Astrocyte of the cerebellum (primary cell): ENCODE measurements around the gene BET1.
"Not testable (repeated sequence)": the region's sequence is repeated elsewhere in the genome, so short reads cannot be mapped to it uniquely, and the experiment has no call there.

Source experiments
- DNase-seq: peaks from one replicate; pipeline ENCODE4 v3.0.0-alpha.2; 2011; ENCODE audit warnings: low read depth
- H3K4me3 ChIP-seq: 2 replicates; pipeline ENCODE4 v1.5.1; 2011; ENCODE audit warnings: mild to moderate bottlenecking, low read depth, low read length, moderate library complexity
- in situ Hi-C: cut with HindIII; loops from 2 replicates; pipeline ENCODE4 v1.10.0; 2017; ENCODE audit warnings: low sequenced_read_pairs
- TF ChIP-seq, protein P1 (sequence below): IDR thresholded peaks from 2 replicates; pipeline ENCODE4 v1.5.1; 2012; ENCODE audit warnings: low read length, low read depth, moderate library complexity, mild to moderate bottlenecking; ENCODE audit errors: missing control alignments

BET1 gene

DNA sequence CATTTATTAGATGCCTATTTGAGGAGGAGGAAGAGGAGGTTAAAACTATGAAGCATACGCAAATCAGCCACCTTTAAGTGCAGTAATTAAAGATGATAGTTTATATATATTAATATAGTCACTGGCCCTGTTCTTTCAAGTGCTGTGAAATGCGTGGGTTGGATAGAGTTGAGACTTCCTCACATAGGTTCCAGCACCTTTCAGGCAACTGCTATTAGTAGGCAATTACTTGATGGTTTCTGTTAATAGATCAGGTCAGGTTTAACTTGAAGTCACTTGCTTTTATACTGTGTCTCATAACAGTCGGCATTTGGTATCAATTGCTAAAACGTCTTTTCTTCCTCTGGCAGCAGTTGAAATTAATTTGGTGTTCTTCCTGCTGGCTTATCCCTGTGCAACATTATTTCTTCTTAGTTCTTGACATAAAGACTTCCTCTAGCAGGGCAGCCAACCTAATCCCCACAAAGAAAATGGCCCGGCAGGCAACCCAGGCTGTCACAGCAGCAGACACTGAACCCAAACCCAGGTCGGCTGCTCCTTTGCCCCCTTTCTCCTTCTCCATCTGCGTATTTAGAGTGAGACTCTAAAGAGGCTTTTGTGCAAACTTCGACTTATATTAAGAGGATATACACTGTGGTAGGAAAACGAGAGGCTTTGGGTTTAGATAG, 35.3 kb upstream of the BET1 start:
- no peak for DNase-seq
- H3K4me3 ChIP-seq, result no peak overlapping the region
- TF ChIP-seq, protein P1, sequence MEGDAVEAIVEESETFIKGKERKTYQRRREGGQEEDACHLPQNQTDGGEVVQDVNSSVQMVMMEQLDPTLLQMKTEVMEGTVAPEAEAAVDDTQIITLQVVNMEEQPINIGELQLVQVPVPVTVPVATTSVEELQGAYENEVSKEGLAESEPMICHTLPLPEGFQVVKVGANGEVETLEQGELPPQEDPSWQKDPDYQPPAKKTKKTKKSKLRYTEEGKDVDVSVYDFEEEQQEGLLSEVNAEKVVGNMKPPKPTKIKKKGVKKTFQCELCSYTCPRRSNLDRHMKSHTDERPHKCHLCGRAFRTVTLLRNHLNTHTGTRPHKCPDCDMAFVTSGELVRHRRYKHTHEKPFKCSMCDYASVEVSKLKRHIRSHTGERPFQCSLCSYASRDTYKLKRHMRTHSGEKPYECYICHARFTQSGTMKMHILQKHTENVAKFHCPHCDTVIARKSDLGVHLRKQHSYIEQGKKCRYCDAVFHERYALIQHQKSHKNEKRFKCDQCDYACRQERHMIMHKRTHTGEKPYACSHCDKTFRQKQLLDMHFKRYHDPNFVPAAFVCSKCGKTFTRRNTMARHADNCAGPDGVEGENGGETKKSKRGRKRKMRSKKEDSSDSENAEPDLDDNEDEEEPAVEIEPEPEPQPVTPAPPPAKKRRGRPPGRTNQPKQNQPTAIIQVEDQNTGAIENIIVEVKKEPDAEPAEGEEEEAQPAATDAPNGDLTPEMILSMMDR, result no peak
- in situ Hi-C loops, result no loop called here

DNA sequence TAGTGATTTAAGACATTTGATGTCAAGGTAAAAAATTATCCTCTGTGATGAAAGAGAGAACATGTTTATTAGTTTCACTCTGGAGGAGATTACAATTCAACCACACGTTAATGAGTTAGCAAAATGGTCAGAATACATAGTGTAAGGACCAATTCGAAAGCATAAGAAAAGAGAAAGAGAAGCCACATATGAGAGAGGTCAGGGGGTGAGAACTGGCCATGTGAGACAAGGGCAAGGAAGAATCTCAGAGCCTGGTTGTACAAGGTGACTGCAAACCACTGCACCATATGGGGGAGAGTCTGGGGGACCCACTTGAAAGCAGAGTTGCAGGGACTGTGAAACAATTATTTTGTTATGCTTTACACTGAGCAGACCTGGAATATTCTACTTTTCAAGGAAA, 27.7 kb upstream of the BET1 start:
- no peak for DNase-seq
- in situ Hi-C loops, result no loop called here
- H3K4me3 ChIP-seq, result no peak overlapping the region
- TF ChIP-seq, protein P1, result no peak

DNA sequence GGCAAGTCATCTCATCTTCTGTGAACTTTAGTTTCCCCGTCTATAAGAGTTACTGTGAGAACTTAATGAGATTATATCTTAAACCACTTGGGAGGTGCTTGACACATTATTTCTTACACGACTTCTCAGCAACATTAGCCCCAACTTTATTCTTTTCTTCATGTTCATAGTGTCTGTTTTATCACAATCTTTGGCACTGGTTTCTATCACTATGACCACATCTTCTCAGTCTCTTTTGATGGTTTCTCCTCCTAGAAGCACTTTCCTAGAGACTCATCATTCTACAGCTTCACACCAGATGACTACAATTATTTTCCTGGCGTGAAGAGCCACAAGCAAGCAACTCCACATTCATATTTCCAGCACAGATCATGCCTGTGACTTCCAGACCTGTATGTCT, 26.5 kb upstream of the BET1 start:
- no peak overlapping the region for H3K4me3 ChIP-seq
- no peak for DNase-seq
- TF ChIP-seq, protein P1, result no peak
- in situ Hi-C loops, result no loop called here

DNA sequence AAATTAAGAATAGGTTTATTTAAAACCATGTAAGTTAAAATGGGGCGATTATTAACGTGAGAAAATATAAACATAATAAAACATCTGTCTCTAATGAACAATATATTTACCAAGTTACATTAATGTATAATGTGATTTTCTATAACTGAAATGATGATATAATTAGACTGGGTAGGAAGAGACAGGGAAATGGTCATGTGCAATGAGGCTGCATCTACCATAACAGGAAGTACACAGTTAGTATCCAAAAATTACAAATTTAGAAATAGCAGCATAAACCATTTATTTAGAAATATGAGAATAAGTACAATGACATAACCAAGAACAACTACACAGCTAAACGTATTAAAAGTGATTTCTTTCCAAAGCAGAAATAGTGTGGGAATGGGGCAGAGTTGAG, 25.8 kb upstream of the BET1 start:
- no peak for DNase-seq
- in situ Hi-C loops, result no loop called here
- TF ChIP-seq, protein P1, result no peak
- no peak overlapping the region for H3K4me3 ChIP-seq

DNA sequence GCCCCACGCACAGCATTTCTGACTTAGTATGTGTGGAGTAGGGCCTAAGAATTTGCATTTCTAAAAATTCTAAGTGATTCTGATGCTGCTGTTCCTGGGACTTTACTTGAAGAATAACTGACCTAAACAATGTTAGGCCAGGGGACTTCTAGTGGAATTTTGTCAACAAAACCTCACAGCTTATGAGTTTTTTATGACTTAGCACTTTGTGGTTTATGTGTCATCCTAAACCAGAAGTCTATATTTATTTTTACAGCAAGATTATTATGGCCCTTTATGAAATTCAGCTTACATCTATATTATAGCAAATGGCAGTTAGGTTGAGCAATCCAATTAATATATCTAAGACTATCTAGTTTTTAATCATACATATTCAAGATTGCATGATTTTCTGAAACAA, 24.6 kb upstream of the BET1 start:
- no peak for DNase-seq
- H3K4me3 ChIP-seq, result no peak overlapping the region
- in situ Hi-C loops, result no loop called here
- TF ChIP-seq, protein P1, result no peak

DNA sequence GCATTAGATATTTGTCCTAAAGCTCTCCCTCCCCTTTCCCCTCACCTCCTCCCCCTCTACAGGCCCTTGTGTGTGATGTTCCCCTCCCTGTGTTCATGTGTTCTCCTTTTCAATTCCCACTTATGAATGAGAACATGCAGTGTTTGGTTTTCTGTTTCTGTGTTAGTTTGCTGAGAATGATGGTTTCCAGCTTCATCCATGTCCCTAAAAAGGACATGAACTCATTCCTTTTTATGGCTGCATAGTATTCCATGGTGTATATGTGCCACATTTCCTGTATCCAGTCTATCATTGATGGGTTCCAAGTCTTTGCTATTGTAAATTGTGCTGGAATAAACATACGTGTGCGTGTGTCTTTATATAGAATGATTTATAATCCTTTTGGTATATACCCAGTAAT, 22.5 kb upstream of the BET1 start:
- H3K4me3 ChIP-seq, in situ Hi-C loops, DNase-seq: not testable (repeated sequence)

DNA sequence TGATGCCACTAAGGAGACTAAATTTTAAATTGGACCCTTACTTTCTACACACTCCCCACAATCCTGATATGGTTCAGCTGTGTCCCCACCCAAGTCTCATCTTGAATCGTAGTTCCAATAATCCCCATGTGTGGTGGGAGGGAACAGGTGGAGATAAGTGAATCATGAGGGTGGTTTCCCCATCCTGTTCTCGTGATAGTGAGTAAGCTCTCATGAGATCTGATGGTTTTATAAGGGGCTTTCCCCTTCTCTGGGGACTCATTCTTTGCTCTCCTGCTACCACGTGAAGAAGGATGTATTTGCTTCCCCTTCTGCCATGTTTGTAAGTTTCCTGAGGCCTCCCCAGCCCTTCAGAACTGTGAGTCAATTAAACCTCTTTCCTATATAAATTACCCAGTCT, 18.4 kb upstream of the BET1 start:
- no peak for DNase-seq
- in situ Hi-C loops, result no loop called here

More for the DNA sequence above, 18.4 kb upstream of the BET1 start:
- H3K4me3 ChIP-seq, result no peak overlapping the region
- TF ChIP-seq, protein P1, result no peak
